H9 (cell line): ENCODE data around the gene EPHA2. TPM values are rescaled to one million over a fixed set of nuclear protein-coding genes. Genes with fewer than 3 reads are reported as not detected.

Source experiments
- DNase-seq: peaks from one replicate; pipeline ENCODE4 v3.0.0-alpha.2; 2017
- H2AFZ ChIP-seq: one replicate; pipeline ENCODE4 v1.6.1; 2013; ENCODE audit warnings: mild to moderate bottlenecking, low read length, control low read depth, moderate library complexity
- H2AK5ac ChIP-seq: 2 replicates; pipeline ENCODE4 v1.6.1; 2013; ENCODE audit warnings: low read length, control low read depth, mixed read lengths; ENCODE audit not compliant: insufficient read length
- H2BK120ac ChIP-seq: one replicate; pipeline ENCODE4 v1.6.1; 2013; ENCODE audit warnings: low read depth, mild to moderate bottlenecking, low read length, control low read depth, inconsistent platforms; ENCODE audit not compliant: poor library complexity, severe bottlenecking
- H2BK12ac ChIP-seq: 2 replicates; pipeline ENCODE4 v1.6.1; 2013; ENCODE audit warnings: low read length, control low read depth, mixed read lengths, low read depth; ENCODE audit not compliant: insufficient read length
- H2BK15ac ChIP-seq: 2 replicates; pipeline ENCODE4 v1.6.1; 2013; ENCODE audit warnings: low read depth, low read length, control low read depth
- H2BK20ac ChIP-seq: one replicate; pipeline ENCODE4 v1.6.1; 2013; ENCODE audit warnings: low read depth, mild to moderate bottlenecking, low read length, control low read depth, inconsistent platforms; ENCODE audit not compliant: poor library complexity, severe bottlenecking
- H2BK5ac ChIP-seq: 2 replicates; pipeline ENCODE4 v1.6.1; 2013; ENCODE audit warnings: low read length, control low read depth, mixed read lengths; ENCODE audit not compliant: insufficient read length
- H3K14ac ChIP-seq: 2 replicates; pipeline ENCODE4 v1.6.1; 2013; ENCODE audit warnings: low read length, control low read depth; ENCODE audit not compliant: insufficient read depth
- H3K18ac ChIP-seq: 2 replicates; pipeline ENCODE4 v1.6.1; 2013; ENCODE audit warnings: low read depth, mild to moderate bottlenecking, mixed read lengths, low read length, control low read depth; ENCODE audit not compliant: insufficient read length
- H3K23ac ChIP-seq: 2 replicates; pipeline ENCODE4 v1.6.1; 2013; ENCODE audit warnings: low read length, control low read depth, mixed read lengths, low read depth; ENCODE audit not compliant: insufficient read length
- H3K23me2 ChIP-seq: 2 replicates; pipeline ENCODE4 v1.6.1; 2013; ENCODE audit warnings: low read depth, mild to moderate bottlenecking, mixed read lengths, low read length, control low read depth; ENCODE audit not compliant: insufficient read length, poor library complexity, severe bottlenecking
- H3K27ac ChIP-seq: 2 replicates; pipeline ENCODE4 v1.5.1; 2013; ENCODE audit warnings: low read length, control low read depth, mixed read lengths, low read depth; ENCODE audit not compliant: insufficient read length
- H3K27me3 ChIP-seq: 2 replicates; pipeline ENCODE4 v1.6.1; 2013; ENCODE audit warnings: low read length, control low read depth, inconsistent platforms; ENCODE audit not compliant: insufficient read depth
- H3K4ac ChIP-seq: 2 replicates; pipeline ENCODE4 v1.6.1; 2013; ENCODE audit warnings: low read depth, mild to moderate bottlenecking, control low read depth, inconsistent platforms, low read length, moderate library complexity
- H3K4me1 ChIP-seq: 2 replicates; pipeline ENCODE4 v1.6.1; 2013; ENCODE audit warnings: low read length, control low read depth, inconsistent platforms; ENCODE audit not compliant: insufficient read depth
- H3K4me2 ChIP-seq: 2 replicates; pipeline ENCODE4 v1.6.1; 2013; ENCODE audit warnings: low read length, control low read depth, mixed read lengths; ENCODE audit not compliant: insufficient read length, insufficient read depth
- H3K56ac ChIP-seq: 2 replicates; pipeline ENCODE4 v1.6.1; 2013; ENCODE audit warnings: low read depth, mild to moderate bottlenecking, mixed read lengths, low read length, control low read depth; ENCODE audit not compliant: insufficient read length
- H3K79me1 ChIP-seq: 2 replicates; pipeline ENCODE4 v1.6.1; 2013; ENCODE audit warnings: low read depth, mild to moderate bottlenecking, moderate library complexity, low read length, control low read depth, inconsistent platforms; ENCODE audit not compliant: insufficient read depth, poor library complexity, severe bottlenecking
- H3K79me2 ChIP-seq: 2 replicates; pipeline ENCODE4 v1.6.1; 2013; ENCODE audit warnings: low read length, control low read depth, inconsistent platforms; ENCODE audit not compliant: insufficient read depth
- H3K9ac ChIP-seq: 2 replicates; pipeline ENCODE4 v1.6.1; 2013; ENCODE audit warnings: low read length, control low read depth, mixed read lengths; ENCODE audit not compliant: insufficient read length; ENCODE audit errors: extremely low read depth
- H3K9me3 ChIP-seq: one replicate; pipeline ENCODE4 v1.6.1; 2013; ENCODE audit warnings: low read depth, low read length, inconsistent platforms; ENCODE audit not compliant: control insufficient read depth
- H3T11ph ChIP-seq: one replicate; pipeline ENCODE4 v1.6.1; 2013; ENCODE audit warnings: mild to moderate bottlenecking, low read length, control low read depth, inconsistent platforms
- H4K20me1 ChIP-seq: one replicate; pipeline ENCODE4 v1.6.1; 2013; ENCODE audit not compliant: control insufficient read depth, insufficient read length, insufficient read depth
- H4K5ac ChIP-seq: 2 replicates; pipeline ENCODE4 v1.6.1; 2013; ENCODE audit warnings: low read depth, mild to moderate bottlenecking, mixed read lengths, low read length, control low read depth; ENCODE audit not compliant: insufficient read length
- H4K8ac ChIP-seq: replicated peaks from 2 replicates; pipeline ENCODE4 v1.6.1; 2013; ENCODE audit warnings: low read length, control low read depth, mixed read lengths, low read depth; ENCODE audit not compliant: insufficient read length
- H4K91ac ChIP-seq: 2 replicates; pipeline ENCODE4 v1.6.1; 2013; ENCODE audit warnings: low read depth, mild to moderate bottlenecking, moderate library complexity, mixed read lengths, low read length, control low read depth; ENCODE audit not compliant: insufficient read length
- H3K27ac Mint-ChIP-seq, 3 experiments: 2 replicates in 2 of 3; 3 replicates in 1 of 3; pipeline ENCODE4 v1.8.0; 2020 to 2021; ENCODE audit warnings: mixed read lengths in 3 of 3, mild to moderate bottlenecking in 1 of 3, moderate library complexity in 1 of 3
- H3K27me3 Mint-ChIP-seq: 2 replicates; pipeline ENCODE4 v1.8.0; 2021; ENCODE audit warnings: low read depth, mild to moderate bottlenecking, moderate library complexity, mixed read lengths
- H3K36me3 Mint-ChIP-seq, 3 experiments: 2 replicates in 2 of 3; 3 replicates in 1 of 3; pipeline ENCODE4 v1.8.0; 2020 to 2021; ENCODE audit warnings: low read depth in 3 of 3, mixed read lengths in 3 of 3; ENCODE audit not compliant: insufficient read depth in 1 of 3
- H3K4me1 Mint-ChIP-seq, 2 experiments: 2 replicates each; pipeline ENCODE4 v1.8.0; 2020; ENCODE audit warnings: mixed read lengths in 2 of 2
- H3K4me3 Mint-ChIP-seq, 2 experiments: 2 replicates in 1 of 2; 3 replicates in 1 of 2; pipeline ENCODE4 v1.8.0; 2020 to 2021; ENCODE audit warnings: mild to moderate bottlenecking in 2 of 2, mixed read lengths in 2 of 2, moderate library complexity in 1 of 2
- H3K9me3 Mint-ChIP-seq, 2 experiments: 2 replicates in 1 of 2; 3 replicates in 1 of 2; pipeline ENCODE4 v1.8.0; 2020; ENCODE audit warnings: mild to moderate bottlenecking in 2 of 2, mixed read lengths in 2 of 2, moderate library complexity in 1 of 2
- WGBS: extraction: QIAGEN DNeasy Blood & Tissue Kit; methylation state at CpG from one replicate; pipeline ENCODE4 v1.1.7; 2013; ENCODE audit warnings: missing lambda C conversion rate, low lambda C conversion rate, mixed read lengths; ENCODE audit not compliant: insufficient read length; ENCODE audit errors: extremely low coverage; 5-methylcytosine and 5-hydroxymethylcytosine counted together
- total RNA-seq: library from RNA; stranded (reverse); gene quantifications from 2 replicates; pipeline ENCODE4 v1.2.1, GENCODE V29; 2021
- TF ChIP-seq, protein P1 (sequence below): fragments of 200-600 bp; sonication (generic); conservative IDR thresholded peaks from 3 replicates; pipeline ENCODE4 v1.8.0; 2021; ENCODE audit warnings: antibody characterized with exemption, mild to moderate bottlenecking

EPHA2 gene
- total RNA-seq, 1 experiment from 2014 or later, result 33.1 TPM

- H3K4ac ChIP-seq, result no peak overlapping the region
- no peak overlapping the region for H2BK15ac ChIP-seq
- Mint-ChIP-seq H3K27ac (peak overlapping the region; percentile 80 to 97 (median 96); a peak in 6 of 7 replicates), H3K27me3 (no peaks in the 10 kb centered on the region), H3K36me3 (peaks cover 27 to 66% (median 35%) of the 10 kb centered on the region in 3 experiments; a peak in 6 of 7 replicates), H3K4me1 (peaks cover 51 to 57% of the 10 kb centered on the region in 2 experiments), H3K9me3 (no peaks in the 10 kb centered on the region), H3K4me3 (peak overlapping the region in 1 of 2 experiments; percentile 65; a peak in 3 of 5 replicates)
- H3K14ac ChIP-seq, result no peak overlapping the region
- no peak overlapping the region for H2BK5ac ChIP-seq
- peak overlapping the region; percentile 46 for H3K4me2 ChIP-seq
- no peak overlapping the region for H3K56ac ChIP-seq
- no peak for DNase-seq
- H3K27ac ChIP-seq, result peak overlapping the region; percentile 67
- H3K79me1 ChIP-seq, result peaks cover 7% of the 10 kb centered on the region
- no peak overlapping the region for H3K18ac ChIP-seq
- no peak overlapping the region for H2AK5ac ChIP-seq
- no peak overlapping the region for H2BK12ac ChIP-seq
- H3K23ac ChIP-seq, result no peak overlapping the region
- H2BK20ac ChIP-seq, result no peak overlapping the region
- no peaks in the 10 kb centered on the region for H3K9me3 ChIP-seq
- no peaks in the 10 kb centered on the region for H3K27me3 ChIP-seq
- H3K9ac ChIP-seq, result no peak overlapping the region
- no peak overlapping the region for H3T11ph ChIP-seq
- no peak overlapping the region for H2AFZ ChIP-seq
- peaks cover 29% of the 10 kb centered on the region; the same call in 1 of the 2 replicates for H3K79me2 ChIP-seq
- TF ChIP-seq, protein P1, sequence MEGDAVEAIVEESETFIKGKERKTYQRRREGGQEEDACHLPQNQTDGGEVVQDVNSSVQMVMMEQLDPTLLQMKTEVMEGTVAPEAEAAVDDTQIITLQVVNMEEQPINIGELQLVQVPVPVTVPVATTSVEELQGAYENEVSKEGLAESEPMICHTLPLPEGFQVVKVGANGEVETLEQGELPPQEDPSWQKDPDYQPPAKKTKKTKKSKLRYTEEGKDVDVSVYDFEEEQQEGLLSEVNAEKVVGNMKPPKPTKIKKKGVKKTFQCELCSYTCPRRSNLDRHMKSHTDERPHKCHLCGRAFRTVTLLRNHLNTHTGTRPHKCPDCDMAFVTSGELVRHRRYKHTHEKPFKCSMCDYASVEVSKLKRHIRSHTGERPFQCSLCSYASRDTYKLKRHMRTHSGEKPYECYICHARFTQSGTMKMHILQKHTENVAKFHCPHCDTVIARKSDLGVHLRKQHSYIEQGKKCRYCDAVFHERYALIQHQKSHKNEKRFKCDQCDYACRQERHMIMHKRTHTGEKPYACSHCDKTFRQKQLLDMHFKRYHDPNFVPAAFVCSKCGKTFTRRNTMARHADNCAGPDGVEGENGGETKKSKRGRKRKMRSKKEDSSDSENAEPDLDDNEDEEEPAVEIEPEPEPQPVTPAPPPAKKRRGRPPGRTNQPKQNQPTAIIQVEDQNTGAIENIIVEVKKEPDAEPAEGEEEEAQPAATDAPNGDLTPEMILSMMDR, result no peak
- peaks cover 8% of the 10 kb centered on the region for H3K23me2 ChIP-seq
- WGBS, result no CpG with 5 or more reads among the region's 10 CpGs
- peak overlapping the region; percentile 28 for H4K91ac ChIP-seq
- H2BK120ac ChIP-seq, result no peak overlapping the region
- H4K8ac ChIP-seq, result no peak overlapping the region
- peaks cover 15% of the 10 kb centered on the region for H3K4me1 ChIP-seq
- H4K20me1 ChIP-seq, result no peaks in the 10 kb centered on the region
- H4K5ac ChIP-seq, result no peak overlapping the region
Measured at GRCh38 chr1:16147156-16147926, 8.5 kb downstream of the EPHA2 start.
